GM13976 (cell line): ENCODE measurements around the gene HOXB9.

ENCODE experiments used
- DNase-seq: peaks from one replicate; pipeline ENCODE4 v3.0.0; 2012; ENCODE audit warnings: low spot score
- CTCF ChIP-seq: IDR thresholded peaks from 2 replicates; pipeline ENCODE4 v1.5.1; 2012; ENCODE audit warnings: borderline replicate concordance, mild to moderate bottlenecking; ENCODE audit not compliant: insufficient read depth; ENCODE audit errors: extremely low read depth, missing control alignments, control extremely low read depth
- in situ Hi-C: fragments of 300-500 bp; cut with MboI; formaldehyde crosslinking; loops from one replicate; pipeline ENCODE4 v1.12.0; 2022; ENCODE audit warnings: low sequenced_read_pairs, mixed read lengths, inconsistent platforms; ENCODE audit not compliant: unreplicated experiment

Gene HOXB9

GRCh38 chr17:48631693-48632578 lies 5.8 kb upstream of the HOXB9 start:
- TF ChIP-seq CTCF = no peak
- DNase-seq = peak; percentile 67
- in situ Hi-C loops = no loop called here

GRCh38 chr17:48630925-48631692 lies 5.0 kb upstream of the HOXB9 start:
- in situ Hi-C loops = no loop called here
- no peak for TF ChIP-seq CTCF
- DNase-seq = no peak

GRCh38 chr17:48630009-48630924 lies 4.1 kb upstream of the HOXB9 start:
- DNase-seq = no peak
- in situ Hi-C loops = no loop called here
- TF ChIP-seq CTCF = no peak

- no peak for TF ChIP-seq CTCF
- in situ Hi-C loops = no loop called here
- no peak for DNase-seq
Measured at GRCh38 chr17:48629411-48629759, 3.2 kb upstream of the HOXB9 start.

GRCh38 chr17:48628649-48629410 lies 2.7 kb upstream of the HOXB9 start:
- DNase-seq = no peak
- no peak for TF ChIP-seq CTCF
- in situ Hi-C loops = no loop called here
